WI38 (cell line): ENCODE measurements around the gene CCBE1.

Experiments
- H3K4me3 ChIP-seq: 2 replicates; pipeline ENCODE4 v1.5.1; 2011; ENCODE audit warnings: low read depth, mild to moderate bottlenecking, control low read depth, low read length
- TF ChIP-seq, protein P1 (sequence below): IDR thresholded peaks from 2 replicates; pipeline ENCODE4 v1.5.1; 2012; ENCODE audit warnings: low read depth, mild to moderate bottlenecking, control low read depth, low read length

The CCBE1 gene

DNA sequence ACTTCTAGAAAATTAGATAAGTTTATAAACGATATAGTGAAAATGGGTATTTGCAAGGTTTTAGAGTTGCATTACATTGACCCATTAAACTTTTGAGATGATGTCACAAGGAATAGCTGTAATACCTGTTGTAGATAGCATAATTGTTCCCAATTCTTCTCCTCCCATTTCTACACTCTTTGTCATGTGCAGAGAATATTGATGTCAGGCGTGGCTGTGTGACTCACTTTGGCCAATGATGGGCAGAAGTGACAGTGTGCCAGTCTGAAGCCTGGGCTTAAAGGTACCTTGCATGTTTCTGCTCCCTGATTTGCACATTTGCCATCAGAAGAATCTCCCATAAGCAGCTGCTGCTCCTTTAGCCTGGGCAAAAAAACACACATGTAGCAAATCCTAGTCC, 26.9 kb upstream of the CCBE1 start:
- no peak overlapping the region for H3K4me3 ChIP-seq
- TF ChIP-seq, protein P1, sequence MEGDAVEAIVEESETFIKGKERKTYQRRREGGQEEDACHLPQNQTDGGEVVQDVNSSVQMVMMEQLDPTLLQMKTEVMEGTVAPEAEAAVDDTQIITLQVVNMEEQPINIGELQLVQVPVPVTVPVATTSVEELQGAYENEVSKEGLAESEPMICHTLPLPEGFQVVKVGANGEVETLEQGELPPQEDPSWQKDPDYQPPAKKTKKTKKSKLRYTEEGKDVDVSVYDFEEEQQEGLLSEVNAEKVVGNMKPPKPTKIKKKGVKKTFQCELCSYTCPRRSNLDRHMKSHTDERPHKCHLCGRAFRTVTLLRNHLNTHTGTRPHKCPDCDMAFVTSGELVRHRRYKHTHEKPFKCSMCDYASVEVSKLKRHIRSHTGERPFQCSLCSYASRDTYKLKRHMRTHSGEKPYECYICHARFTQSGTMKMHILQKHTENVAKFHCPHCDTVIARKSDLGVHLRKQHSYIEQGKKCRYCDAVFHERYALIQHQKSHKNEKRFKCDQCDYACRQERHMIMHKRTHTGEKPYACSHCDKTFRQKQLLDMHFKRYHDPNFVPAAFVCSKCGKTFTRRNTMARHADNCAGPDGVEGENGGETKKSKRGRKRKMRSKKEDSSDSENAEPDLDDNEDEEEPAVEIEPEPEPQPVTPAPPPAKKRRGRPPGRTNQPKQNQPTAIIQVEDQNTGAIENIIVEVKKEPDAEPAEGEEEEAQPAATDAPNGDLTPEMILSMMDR = no peak

DNA sequence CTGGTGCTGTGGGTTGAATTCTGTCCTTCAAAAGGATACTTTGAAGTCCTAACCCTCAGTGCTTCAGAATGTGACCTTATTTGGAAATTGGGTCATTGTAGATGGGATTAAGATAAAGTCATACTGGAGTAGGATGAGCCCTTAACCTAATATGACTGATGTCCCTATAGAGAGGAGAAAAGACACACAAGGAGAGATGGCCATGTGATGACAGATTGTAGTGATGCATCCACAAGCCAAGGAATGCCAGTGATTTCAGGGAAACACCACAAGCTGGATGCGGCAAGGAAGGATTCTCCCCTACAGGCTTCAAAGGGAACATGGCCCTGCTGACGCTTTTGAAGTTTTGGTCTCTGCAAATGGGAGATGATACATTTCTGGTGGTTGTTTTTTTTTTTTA, 24.7 kb upstream of the CCBE1 start:
- TF ChIP-seq, protein P1 = no peak

DNA sequence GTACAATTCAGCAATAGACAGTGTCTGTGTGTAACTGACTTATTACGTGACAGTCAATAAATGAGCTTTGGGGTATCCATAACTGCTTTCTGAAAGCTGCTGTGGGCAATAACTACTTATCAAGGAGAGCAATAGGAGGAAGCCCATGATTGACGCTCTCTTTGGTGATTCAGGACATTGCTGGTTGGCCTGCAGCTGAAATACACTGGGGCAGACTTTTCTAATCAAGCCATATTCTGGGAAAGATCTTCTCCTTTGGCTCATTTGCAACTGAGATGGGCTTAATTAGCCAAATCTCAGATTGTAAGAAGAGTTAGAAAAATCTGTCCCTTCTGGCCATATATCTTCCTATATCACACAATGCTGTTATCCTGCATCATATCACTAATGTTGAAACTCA, 24.0 kb upstream of the CCBE1 start:
- TF ChIP-seq, protein P1 = no peak
- H3K4me3 ChIP-seq = no peak overlapping the region

More for the DNA sequence above, 24.7 kb upstream of the CCBE1 start:
- H3K4me3 ChIP-seq = no peak overlapping the region

DNA sequence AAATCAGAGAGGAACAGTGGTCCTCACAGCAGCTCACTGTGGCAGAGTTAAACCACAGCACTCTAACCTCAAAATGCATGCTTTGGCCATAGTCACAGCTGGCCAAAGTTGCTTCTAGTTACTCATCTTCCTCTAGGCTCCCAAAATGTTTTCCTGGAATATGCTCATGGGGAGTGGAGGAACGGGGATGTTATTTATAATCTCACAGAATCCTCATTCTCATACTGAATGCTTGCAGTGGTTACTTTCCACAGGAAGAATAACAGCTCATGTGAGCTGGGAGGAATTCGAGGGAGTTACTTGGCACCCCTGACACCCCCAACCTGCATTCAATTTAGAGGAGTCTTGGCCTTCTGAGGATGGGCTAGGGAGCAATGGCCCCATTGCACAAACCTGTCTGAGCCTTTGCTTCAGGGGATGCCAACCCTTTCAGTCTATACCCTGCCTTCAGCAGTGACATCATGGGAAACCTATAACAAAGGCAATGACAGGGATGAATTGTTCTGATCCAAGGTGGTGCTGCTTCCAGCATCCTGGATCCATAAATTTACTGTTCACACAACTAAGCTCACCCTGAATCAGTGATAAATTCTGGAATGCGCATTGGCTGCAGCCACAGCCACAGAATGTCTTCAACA, 22.4 kb upstream of the CCBE1 start:
- TF ChIP-seq, protein P1 = no peak
- no peak overlapping the region for H3K4me3 ChIP-seq

DNA sequence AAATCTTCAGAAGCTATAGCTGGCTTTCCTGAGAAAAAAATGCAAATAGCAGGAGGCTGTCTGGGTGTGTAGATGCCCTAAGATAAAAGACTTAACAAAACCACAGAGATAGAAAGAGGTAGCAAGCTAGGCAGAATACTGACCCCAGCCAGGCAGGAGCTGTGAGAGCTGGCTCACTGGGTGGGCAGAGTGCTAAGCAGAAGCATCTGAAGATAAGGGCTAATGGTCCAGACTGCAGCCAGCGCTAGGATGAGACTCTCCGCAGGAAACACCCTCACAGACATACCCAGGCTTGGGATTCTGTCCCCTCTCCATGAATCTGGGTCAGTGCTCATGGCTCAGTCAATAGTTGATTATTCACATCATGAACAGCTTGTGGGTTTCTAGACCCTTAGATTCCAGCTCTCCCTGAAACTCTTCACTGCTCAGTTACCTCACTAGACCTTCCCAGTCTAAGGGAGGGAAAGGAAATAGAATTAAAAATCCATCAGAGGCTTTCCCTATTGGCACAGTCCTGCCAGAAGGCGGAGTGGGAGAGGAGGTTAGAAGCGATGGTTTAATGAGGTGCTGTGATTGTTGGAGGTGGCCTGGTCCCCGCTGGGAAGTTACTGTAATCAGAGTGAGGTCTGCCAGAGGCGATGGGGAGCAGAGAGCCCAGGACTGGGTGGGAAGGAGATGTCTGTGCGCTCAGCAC, 21.4 kb upstream of the CCBE1 start:
- no peak overlapping the region for H3K4me3 ChIP-seq
- TF ChIP-seq, protein P1 = no peak

DNA sequence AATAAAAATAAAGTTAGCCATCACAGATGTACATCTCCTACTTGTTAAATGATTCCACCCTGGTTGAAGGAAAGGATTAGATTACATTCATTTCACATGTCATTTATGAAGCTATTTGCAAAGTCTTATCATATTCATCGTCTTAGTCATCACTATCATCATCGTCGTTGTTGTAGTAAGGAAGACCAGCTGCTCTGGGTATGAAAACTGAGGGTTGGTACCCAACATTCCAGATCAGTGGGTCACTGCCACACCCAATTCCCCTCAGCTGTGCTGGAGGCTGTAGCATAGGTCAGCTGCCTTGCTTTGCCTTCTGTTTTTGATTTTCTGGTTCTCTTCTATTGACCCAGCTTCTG, 20.9 kb upstream of the CCBE1 start:
- TF ChIP-seq, protein P1 = no peak
- no peak overlapping the region for H3K4me3 ChIP-seq

DNA sequence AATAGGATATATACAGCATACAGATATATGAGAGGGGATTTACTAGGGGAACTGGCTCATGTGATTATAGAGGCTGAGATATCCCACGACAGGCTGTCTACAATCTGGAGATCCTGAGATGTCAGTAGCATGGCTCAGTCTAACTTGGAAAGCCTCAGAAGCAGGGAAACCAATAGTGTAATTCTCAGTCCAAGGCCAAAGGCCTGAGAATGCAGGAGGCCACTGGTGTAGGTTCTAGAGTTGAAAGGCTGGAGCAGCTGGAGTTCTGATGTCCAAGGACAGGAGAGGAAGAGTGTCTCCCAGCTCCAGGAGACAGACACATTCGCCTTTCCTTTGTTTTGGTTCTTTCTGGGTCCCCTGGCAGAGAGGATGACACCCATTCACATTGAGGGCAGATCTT, 20.1 kb upstream of the CCBE1 start:
- H3K4me3 ChIP-seq = no peak overlapping the region
- TF ChIP-seq, protein P1 = no peak
